Measurements from ENCODE around the gene ACTR3. TPM values are rescaled to one million over a fixed set of nuclear protein-coding genes. Genes with fewer than 3 reads are reported as not detected.

ACTR3 gene
- total RNA-seq, 1 donor from 2014 or later, result 495 TPM

DNA sequence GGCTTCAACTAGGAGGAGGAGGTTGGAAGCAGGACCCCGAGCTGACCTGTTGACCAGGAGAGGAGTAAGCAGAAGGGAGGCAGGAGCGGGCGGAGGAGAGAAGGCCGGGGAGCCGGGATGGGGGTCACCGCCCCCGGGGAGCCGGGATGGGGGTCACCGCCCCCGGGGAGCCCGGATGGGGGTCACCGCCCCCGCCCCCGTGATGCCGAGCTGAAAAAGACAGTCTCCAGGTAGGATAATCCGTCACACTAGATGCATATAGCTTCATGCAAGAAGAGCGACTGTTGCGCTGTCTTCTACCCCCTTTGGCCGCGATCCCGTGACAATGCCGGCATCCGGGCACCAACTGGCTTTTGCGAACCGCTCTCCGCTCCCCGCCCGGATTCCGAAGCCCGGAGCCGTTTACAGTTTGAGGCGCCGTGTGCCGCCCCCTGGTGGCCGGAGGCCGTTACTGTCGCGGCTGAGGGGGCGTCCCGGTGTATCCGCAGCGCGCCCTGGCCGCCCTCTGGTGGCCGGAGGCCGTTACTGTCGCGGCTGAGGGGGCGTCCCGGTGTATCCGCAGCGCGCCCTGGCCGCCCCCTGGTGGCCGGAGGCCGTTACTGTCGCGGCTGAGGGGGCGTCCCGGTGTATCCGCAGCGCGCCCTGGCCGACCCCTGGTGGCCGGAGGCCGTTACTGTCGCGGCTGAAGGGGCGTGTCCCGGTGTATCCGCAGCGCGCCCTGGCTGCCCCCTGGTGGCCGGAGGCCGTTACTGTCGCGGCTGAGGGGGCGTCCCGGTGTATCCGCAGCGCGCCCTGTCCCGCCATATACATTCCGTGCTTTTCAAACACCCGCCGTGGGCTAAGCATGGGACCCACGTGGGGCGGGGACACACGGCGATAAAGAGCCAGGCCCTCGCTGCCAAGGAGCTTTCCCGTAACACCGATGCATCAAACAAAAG, 89.6 kb downstream of the ACTR3 start:
- peaks cover 11% of the 10 kb centered on the region for H3K36me3 ChIP-seq (ENCODE audit: insufficient read depth, low read length)
- H4K20me1 ChIP-seq (ENCODE audit: insufficient read depth, low read length), result peaks cover 13% of the 10 kb centered on the region
- no peak overlapping the region for H3K9ac ChIP-seq (ENCODE audit: low read length)
- no peak for DNase-seq (ENCODE audit: low read depth)
- H3K4me3 ChIP-seq (ENCODE audit: insufficient read depth, low read depth, low read length), result no peak overlapping the region
- peaks cover 29% of the 10 kb centered on the region for H3K4me1 ChIP-seq (ENCODE audit: insufficient read depth, low read length)
- no peaks in the 10 kb centered on the region for H3K9me3 ChIP-seq (ENCODE audit: insufficient read depth, low read depth, low read length)
- no peak overlapping the region for H3K4me2 ChIP-seq (ENCODE audit: low read length)
- Mint-ChIP-seq H3K27ac (ENCODE audit: unreplicated experiment) (peak overlapping the region; percentile 18), H3K4me3 (ENCODE audit: unreplicated experiment) (no peak overlapping the region), H3K27me3 (ENCODE audit: low read depth, unreplicated experiment) (no peaks in the 10 kb centered on the region), H3K9me3 (ENCODE audit: unreplicated experiment) (no peaks in the 10 kb centered on the region), H3K36me3 (ENCODE audit: low read depth, unreplicated experiment) (peaks cover 36% of the 10 kb centered on the region), H3K4me1 (ENCODE audit: low read depth, unreplicated experiment) (peaks cover 25% of the 10 kb centered on the region)
- TF ChIP-seq, protein P1, sequence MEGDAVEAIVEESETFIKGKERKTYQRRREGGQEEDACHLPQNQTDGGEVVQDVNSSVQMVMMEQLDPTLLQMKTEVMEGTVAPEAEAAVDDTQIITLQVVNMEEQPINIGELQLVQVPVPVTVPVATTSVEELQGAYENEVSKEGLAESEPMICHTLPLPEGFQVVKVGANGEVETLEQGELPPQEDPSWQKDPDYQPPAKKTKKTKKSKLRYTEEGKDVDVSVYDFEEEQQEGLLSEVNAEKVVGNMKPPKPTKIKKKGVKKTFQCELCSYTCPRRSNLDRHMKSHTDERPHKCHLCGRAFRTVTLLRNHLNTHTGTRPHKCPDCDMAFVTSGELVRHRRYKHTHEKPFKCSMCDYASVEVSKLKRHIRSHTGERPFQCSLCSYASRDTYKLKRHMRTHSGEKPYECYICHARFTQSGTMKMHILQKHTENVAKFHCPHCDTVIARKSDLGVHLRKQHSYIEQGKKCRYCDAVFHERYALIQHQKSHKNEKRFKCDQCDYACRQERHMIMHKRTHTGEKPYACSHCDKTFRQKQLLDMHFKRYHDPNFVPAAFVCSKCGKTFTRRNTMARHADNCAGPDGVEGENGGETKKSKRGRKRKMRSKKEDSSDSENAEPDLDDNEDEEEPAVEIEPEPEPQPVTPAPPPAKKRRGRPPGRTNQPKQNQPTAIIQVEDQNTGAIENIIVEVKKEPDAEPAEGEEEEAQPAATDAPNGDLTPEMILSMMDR (IDR thresholded peaks at IDR 0.05; ENCODE audit: insufficient read depth, low read depth, low read length), result peak; percentile 22
- no peak for TF ChIP-seq EZH2 (IDR thresholded peaks at IDR 0.05; ENCODE audit: insufficient read depth, low read length)
- no peaks in the 10 kb centered on the region for H3K27me3 ChIP-seq (ENCODE audit: insufficient read depth, low read length)
- H3K79me2 ChIP-seq (ENCODE audit: insufficient read depth, low read length), result no peaks in the 10 kb centered on the region
- no peak overlapping the region for H3K27ac ChIP-seq (ENCODE audit: low read depth, low read length)
- FAIRE-seq, result no peak
- H2AFZ ChIP-seq (ENCODE audit: low read depth, low read length), result no peak overlapping the region

DNA sequence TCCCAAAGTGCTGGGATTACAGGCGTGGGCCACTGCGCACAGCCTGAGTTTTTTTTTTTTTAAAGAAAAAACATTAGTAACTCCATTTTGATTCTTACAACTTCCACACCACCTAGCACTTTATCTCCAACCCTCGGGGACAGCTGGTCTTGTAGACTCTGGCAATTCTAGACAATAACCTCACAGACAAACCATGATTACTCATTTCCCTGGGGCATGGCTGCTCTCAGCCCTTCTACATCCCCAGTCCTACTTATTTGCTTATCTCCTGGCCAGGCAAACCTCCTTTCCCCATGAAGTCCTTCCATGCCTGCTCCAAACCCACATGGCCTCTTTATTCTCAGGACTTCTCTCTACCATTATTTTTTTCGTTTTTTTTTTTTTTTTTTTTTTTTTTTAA, 91.1 kb downstream of the ACTR3 start:
- Histone ChIP-seq H3K27ac (ENCODE audit: low read depth, low read length) (peak overlapping the region; percentile 18), H3K4me3 (ENCODE audit: insufficient read depth, low read depth, low read length) (no peak overlapping the region), H3K9ac (ENCODE audit: low read length) (no peak overlapping the region), H3K9me3 (ENCODE audit: insufficient read depth, low read depth, low read length) (no peaks in the 10 kb centered on the region), H3K4me1 (ENCODE audit: insufficient read depth, low read length) (peaks cover 29% of the 10 kb centered on the region), H2AFZ (ENCODE audit: low read depth, low read length) (no peak overlapping the region), H3K79me2 (ENCODE audit: insufficient read depth, low read length) (no peaks in the 10 kb centered on the region), H3K4me2 (ENCODE audit: low read length) (peak overlapping the region; percentile 15), H3K27me3 (ENCODE audit: insufficient read depth, low read length) (no peaks in the 10 kb centered on the region), H4K20me1 (ENCODE audit: insufficient read depth, low read length) (peaks cover 3% of the 10 kb centered on the region), H3K36me3 (ENCODE audit: insufficient read depth, low read length) (no peaks in the 10 kb centered on the region)
- Mint-ChIP-seq H3K36me3 (ENCODE audit: low read depth, unreplicated experiment) (peaks cover 35% of the 10 kb centered on the region), H3K9me3 (ENCODE audit: unreplicated experiment) (no peaks in the 10 kb centered on the region), H3K27me3 (ENCODE audit: low read depth, unreplicated experiment) (no peaks in the 10 kb centered on the region), H3K27ac (ENCODE audit: unreplicated experiment) (peak overlapping the region; percentile 12), H3K4me3 (ENCODE audit: unreplicated experiment) (no peak overlapping the region), H3K4me1 (ENCODE audit: low read depth, unreplicated experiment) (peaks cover 17% of the 10 kb centered on the region)
- TF ChIP-seq EZH2 (IDR thresholded peaks at IDR 0.05; ENCODE audit: insufficient read depth, low read length), result no peak
- TF ChIP-seq, protein P1 (IDR thresholded peaks at IDR 0.05; ENCODE audit: insufficient read depth, low read depth, low read length), result no peak
- peak; percentile 68 for DNase-seq (ENCODE audit: low read depth)
- no peak for FAIRE-seq
